ENCODE measurements around the gene PTPN3.

PTPN3 gene

GRCh38 chr9:109475526-109475925 lies 22.6 kb downstream of the PTPN3 start:
- no peak for DNase-seq

- no peak for DNase-seq
These were observed 23.2 kb downstream of the PTPN3 start for GRCh38 chr9:109474944-109475343.

DNA sequence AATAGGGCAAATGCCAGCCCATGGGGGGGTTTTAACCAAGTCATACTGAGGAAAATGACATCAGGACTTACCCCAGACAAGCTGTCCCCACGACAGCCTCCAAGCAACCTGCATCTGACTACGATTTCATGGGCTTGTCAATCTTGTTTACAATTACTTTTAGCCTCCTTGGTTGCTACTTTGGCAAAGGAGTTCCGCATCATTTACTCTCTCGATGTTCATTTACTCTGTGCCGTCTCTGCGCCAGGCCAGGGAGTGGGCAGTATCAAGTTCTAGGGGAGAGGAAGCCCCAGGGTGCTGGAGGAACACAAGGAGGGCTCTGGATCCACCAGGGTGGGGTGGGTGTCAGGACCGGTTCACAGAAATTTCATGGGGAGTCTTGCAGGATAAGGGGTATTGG lies 23.9 kb downstream of the PTPN3 start:
- no peak for DNase-seq

GRCh38 chr9:109473329-109473728 lies 24.8 kb downstream of the PTPN3 start:
- DNase-seq = no peak

DNA sequence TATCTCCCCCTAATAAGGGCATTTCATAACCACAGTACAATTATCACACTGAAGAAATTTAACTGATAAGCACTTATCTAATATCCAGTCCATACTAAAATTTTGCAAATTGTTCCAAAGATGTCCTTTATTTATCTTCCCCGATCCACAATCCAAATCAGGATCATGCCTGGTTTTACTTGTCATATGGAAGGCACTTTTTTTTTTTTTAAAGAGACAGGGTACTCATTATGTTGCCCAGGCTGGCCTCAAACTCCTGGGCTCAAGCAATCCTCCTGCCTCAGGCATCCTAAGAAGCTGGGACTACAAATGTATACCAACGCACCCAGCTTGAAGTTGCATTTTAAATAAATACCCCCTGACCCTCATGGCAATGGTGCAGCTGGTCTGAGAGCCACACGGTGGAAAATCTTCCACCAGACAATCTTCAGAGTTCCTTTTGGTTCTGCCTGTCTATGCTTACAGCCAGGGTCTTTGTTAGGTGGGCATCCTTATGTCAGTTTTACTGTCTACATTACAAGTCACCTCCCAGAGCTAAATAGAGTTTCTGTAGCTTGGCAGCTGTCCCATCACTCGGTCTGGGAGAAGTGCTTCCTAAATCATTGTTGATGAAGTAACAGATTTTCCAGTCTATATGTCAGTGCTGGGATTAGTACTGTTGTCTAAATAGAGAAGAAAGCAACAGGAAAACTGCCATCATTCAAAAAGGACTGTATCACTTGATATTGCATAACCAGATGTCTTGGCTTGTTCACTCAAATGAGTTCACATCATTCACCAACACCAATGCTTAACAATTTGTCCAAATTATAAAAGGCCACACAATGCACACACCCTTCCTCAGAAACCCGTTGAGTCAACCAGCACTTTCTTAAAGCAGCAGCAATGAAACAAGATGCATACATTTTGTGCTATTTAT lies 26.4 kb downstream of the PTPN3 start:
- DNase-seq = no peak

- peak; percentile 50 to 77 for DNase-seq
These were observed 28.3 kb downstream of the PTPN3 start for GRCh38 chr9:109469646-109470358.

DNA sequence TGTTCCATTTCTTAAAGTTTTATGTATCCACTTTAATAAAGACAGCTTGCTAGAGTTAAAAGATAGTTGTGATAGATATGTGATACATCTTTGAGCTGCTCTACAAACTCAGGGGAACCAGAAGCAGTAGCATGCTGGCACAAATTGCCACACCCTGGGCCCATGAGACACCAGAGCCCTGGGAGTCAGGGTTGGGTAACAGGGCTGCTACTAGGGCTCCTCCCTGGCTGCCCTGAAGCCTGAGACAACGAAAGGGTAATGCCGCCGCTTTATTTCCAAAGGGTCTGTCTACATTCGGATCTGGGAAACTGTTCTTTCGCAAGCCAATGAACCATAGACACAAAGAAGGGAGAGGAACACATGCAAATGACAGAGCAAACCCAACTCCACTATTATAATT lies 29.2 kb downstream of the PTPN3 start:
- DNase-seq = no peak

GRCh38 chr9:109467936-109468335 lies 30.2 kb downstream of the PTPN3 start:
- no peak for DNase-seq

DNA sequence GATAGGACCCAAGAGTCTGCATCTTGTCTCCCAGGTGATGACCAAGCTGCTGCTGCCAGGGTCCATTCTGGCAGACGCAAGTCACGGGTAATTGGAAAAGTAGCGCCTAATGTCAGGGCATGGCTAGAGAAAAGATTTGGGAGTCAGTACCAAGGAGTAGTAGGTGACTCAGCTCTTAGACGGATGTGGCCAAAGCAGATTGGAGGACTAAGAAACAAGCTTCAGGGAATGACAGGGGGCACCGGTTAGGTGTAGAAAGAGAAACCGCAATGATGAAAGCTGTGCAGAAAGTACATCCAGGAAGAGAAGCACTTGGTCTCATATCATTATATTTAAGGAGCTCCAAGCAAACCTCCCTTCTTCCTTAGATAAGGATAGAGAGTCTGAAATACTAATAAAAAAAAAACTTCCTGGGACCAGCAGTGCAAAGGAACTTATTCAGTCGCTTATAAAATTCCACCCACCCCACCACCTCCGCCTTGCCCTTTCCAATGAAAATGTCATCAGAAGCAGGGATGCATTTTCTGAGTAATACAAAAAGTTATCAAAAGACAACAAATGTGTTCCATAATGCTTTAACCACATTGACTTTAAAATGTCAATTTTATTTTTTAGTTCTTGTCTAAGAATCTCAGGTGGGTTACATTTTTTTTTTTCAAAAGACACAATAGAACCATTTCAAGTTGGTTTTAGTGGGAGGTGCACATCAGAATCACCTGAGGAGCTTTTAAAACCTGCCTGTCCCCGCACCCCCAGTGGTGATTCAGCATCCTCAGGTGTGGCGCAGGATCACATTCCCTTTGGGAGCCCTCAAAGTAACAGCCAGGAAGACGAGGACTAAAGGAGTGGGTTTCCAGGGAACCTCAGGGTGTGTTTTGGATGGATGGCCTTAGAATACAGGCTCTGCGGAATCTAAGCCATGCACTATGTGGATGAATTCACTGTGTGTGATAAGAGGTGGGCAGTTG lies 31.2 kb downstream of the PTPN3 start:
- DNase-seq = no peak

DNA sequence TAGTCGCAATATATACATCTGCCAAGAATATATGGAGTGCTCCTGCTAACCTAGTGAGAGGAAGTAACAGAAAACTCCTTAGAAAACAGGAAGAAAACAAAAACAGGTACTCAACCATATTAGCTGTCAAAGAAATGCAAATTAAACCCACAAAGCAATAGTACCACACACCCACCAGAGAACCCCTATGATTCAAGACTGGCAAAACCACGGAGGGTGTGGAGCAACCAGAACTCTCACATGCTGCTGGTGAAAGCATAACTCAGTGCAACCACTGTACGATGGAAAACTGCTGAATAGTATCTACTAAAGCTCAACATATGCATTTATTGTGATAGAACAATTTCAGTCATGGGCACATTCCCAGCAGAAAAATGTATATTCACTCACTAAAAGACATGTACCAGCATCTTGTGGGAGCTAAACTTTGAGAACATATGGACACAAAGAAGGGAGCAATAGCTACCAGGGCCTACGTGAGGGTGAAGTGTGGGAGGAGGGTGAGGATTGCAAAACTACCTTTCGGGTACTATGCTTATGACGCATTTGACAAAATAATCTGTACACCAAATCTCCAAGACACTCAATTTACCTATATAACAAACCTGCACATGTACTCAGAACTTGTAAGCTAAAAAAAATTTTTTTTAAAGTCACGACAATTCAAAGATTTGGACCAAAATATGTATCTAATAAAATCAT lies 34.0 kb downstream of the PTPN3 start:
- DNase-seq = no peak

DNA sequence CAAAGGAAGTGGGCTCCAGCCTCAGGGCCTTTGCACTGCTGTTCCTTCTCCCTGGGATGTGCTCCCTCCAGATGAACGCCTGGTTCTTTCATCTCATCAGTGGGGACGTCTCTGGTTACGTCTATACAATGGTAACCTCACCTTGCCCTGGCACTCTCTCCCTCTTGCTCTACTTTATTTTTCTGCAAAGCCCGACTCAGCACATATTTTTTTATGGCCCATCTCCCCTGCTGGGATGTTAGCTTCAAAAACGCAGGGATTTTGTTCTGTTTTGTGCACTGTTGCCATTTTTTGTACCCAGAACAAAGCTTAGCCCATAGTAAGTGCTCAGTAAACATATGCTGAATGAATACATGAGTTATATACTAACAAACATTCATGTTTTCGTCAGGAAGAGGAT lies 37.5 kb downstream of the PTPN3 start:
- no peak for DNase-seq

DNA sequence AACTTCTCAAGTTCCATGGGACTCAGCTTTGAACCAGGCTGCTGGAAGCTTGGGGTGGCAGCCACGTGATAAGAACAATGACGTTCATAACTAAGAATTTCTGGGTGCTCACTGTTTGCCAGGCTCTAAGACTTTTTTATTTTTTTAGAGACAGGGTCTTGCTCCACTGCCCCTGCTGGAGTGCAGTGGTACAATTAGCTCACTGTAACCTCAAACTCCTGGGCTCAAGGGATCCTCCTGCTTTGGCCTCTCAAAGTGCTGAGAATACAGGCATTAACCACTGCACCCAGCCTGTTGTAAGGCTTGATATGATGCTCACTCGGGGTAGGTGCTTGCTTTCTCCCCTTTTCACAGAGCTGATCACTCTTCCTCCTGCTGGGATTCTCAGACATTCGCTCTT lies 38.7 kb downstream of the PTPN3 start:
- no peak for DNase-seq

- DNase-seq = no peak
These were observed 39.5 kb downstream of the PTPN3 start for GRCh38 chr9:109458453-109459211.

DNA sequence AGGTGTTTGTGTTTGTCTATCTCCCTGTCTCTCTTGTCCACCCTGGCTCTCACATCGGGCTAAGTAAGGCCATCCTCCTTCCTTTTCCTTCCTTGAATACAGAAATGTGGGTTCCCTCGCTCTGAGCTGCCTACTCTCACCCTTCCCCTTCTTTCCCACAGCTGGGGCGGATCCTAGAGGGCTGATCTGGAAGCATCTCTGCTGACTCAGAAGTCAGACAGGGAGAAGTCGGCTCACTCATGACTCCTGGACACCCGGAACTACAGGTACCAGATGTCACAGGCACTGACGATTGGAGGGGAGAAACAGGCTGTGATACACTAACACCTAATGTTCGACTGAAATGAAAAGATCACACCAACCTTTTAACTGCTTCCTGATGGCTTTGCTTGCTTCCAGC lies 41.3 kb downstream of the PTPN3 start:
- no peak for DNase-seq

DNA sequence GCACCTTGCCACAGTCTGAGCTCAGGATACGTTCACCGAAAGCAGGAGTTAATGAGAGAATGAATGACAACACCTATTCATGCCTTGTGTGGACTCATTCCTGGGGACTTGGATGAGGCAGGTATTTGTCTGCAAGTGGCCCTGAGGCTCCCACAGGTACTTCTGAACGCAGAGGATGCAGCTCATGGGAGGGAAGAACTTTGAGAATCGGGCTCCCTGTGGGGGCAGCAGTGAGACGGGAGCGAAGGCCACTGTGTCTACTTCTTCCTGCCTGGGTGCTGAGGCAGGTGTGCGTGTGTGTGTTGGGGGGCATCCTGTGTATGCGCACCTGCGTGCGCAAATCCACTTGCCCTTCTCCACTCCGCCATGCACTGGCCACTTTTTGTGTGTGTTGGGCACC lies 42.2 kb downstream of the PTPN3 start:
- no peak for DNase-seq

DNA sequence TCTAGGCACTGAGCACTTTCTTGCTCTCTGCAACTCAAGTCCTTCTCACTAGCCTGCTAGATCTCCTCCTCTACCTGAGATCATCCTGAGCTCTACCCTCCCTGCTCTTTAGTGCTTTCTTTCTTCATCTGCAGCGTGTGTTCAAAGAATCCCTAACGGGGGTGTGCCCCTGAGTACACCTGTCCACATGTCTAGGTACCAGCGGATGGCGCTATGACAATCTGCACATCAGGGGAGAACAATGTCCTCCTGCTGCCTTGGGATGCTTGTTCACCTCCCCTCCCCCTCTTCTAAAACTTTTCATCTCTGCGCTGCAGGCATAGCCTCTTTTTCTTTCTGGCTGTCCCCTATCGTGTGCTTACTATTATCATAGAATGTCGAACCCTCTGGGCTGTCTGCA lies 42.7 kb downstream of the PTPN3 start:
- no peak for DNase-seq

GRCh38 chr9:109454601-109455155 lies 43.4 kb downstream of the PTPN3 start:
- DNase-seq = no peak

GRCh38 chr9:109454041-109454440 lies 44.1 kb downstream of the PTPN3 start:
- DNase-seq = no peak

DNA sequence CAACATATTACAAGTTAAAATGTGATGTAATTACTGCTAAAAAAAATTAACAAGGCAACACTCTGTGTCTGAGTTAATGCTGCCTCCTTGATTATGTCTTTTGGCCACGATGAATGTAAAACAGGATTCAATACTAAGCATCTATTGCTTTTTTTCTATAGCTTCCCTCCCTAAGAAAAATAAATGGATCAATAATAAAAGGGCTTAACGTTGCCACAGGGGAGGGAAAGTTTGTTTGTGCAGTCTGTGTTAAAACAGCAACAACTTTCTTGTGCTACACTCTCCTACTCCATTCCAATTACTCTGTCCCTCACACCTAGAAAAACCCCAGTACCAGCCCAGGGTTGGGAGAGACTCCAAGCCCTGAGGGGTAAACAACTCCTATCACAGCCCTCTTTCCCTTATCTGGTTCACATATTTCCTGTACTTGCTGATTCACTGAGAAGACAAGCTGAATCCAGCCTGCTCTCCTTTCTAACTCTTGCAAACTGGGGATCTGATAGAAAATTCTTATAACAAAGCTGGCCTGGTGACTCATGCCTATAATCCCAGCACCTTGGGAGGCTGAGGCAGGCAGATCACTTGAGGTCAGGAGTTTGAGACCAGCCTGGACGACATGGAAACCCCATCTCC lies 44.8 kb downstream of the PTPN3 start:
- no peak for DNase-seq

DNA sequence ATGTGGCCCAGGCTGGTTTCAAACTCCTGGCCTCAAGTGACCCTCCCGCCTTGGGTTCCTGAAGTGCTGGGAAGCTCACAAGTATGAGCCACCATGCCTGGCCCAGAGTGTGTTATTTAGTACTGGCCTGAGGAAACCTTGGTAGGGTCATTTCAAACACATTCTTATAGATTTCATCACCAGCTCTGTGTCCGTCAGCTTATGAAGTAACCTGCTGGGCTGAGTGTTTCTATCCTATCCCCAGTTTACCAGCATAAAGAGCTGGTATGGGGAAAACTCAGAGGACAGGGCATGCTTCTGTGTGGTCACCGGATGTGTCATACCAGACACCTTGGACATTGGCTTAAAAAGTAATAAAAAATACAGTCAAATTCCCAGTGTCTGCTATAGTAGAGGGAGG lies 45.3 kb downstream of the PTPN3 start:
- no peak for DNase-seq

Data from hippocampal formation (tissue), 2 donors.